HG03159 (cell line): Measurements from ENCODE around the gene MAD1L1.

Source experiments
- ATAC-seq: cut with Tn5 transposase; IDR thresholded peaks from one replicate; pipeline ENCODE4 v1.9.1; 2021; ENCODE audit warnings: mild to moderate bottlenecking, moderate library complexity; ENCODE audit not compliant: unreplicated experiment

MAD1L1 gene

GRCh38 chr7:2159176-2159520 lies 73.6 kb downstream of the MAD1L1 start:
- ATAC-seq: no peak

DNA sequence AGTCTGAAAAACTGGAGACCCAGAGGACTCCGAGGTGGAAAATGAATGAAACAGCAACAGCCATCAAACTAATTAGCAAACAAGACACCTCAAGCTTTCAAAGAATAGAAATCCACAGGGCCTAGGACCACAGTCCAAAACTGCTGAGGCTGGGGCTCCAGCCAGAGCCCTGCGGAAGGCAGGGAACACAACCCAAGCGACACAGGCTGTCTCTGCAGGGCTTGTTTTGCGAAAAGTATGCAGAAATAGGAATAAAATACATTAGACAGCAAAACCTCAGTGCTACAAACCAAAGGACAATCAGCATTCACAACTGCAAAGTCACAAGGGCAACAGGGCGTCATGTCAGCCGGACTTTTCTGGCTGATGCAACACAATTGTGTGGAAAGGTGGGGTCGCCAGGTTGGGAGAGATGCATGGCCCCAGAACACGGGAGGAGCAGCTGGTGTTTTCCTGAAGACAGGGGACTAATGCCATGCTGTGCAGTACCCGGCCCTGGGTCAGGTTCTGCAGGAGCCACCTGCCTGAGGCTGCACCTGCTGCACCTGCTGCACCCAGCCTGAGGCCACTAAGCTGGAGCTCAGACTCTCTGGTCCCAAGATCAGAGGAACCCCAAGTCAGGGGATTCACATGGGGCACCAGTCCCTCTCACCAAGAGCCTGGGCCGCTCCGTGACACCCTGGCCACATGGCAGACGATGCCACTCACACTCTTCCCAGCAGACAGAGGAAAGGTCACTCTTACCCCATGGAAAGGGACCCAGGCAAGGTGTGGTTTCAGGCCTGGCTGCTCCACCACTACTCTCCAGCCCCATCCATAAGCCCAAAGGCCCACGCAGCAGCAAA lies 74.2 kb downstream of the MAD1L1 start:
- ATAC-seq: no peak

DNA sequence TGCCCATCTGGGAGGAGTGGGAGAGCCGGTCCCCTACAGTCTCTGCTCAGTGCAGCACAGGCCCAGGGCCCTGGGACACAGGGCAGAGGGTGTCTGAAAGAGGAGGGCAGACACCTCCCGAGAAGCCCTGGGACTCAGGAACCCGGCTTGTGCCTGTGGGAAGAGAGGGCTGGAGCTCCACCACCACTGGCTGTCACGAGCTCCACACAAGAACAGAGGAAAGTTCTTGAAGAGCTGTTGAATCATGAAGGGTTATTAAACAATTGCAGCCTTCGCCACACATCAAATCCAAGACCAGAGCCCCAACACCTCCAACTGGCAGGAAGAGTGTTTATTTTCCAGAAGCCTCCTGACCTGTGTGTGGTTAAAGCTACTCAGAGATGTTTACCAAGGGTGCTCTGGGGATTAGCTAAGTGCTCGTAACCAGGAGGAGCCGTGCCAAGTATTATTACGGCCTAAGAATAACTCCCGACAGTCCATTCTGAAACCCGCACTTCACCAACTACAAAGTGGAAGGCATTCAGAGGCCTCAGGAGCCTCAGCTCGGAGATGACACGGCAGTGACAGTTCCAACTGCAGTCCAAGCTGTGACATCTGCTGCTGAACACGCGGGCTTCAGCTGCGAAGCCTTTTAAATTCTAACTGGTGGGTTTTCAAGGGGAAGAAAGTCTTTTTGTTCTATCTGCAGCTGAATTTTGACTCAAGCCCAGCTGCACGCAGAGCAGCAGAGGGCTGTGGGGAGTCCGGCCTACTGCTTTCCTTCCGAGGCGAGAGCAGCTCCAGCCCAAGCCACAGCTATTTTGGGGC lies 75.1 kb downstream of the MAD1L1 start:
- ATAC-seq: no peak

DNA sequence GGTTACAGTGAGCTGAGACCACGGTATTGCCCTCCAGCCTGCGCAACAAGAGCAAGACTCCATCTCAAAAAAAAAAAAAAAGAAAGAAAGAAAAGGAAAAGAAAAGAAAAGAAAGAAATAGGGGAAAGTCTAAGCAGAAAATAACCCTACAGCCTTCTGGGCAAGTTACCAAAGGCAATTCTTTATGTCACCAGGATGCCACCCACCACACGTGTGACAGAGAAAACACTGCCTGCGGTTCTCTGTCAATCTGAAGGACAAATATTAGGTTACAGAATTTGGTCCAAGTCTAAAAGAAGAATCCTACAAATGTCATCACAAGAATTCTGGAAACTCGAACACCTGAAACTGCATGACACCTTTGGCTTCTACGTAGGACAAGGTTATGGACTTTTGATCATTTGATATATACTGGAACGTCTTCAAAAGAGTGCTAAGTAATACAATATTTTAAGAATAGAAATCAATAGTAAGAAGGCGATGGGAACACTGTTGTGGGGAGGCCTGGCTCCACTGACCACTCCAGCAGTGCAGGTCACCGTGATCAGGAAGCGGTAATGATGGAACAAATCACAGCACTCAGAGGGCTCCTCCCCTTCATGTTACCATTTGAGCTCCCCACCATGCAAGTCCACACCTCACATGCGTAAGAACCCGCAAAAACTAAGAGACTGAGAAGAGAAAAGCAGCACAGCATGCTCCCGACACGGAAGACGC lies 75.8 kb downstream of the MAD1L1 start:
- ATAC-seq: no peak

DNA sequence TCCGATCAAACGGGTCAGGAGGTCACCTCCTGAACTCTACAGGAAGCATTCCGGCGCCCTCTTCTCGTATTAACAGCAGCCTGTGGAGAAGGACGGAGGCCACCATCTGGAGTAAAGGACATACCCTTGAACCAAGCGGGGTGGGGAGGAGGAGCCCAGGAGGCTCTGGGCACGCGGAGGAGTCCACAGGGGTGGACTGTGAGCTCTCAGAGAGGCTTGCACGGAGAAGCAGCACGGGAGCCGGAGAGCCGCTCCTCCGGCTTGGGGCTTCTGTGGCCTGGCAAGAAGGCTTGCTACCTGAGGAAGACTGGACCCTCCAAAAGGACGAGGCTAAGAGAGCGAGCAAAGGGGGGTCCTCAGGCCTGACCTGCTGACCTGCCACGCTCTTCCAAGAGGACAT lies 77.9 kb downstream of the MAD1L1 start:
- no peak for ATAC-seq

DNA sequence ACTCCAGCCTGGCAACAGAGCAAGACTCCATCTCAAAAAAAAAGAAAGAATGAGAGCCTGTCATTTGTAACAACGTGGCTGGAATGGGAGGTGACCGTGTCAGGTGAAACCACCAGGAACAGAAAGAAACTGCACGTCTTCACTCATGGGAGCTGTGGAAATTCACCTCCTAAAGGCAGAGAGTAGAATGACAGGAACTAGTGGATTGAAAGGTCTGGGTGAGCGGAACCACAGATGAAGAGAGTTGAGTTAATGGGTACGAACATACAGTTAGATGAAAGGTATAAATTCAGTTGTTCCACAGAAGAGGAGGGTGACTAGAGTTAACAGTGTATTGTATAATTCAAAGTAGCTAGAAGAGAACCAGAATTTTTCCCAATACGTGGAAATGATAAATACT lies 78.6 kb downstream of the MAD1L1 start:
- ATAC-seq: no peak

- no peak for ATAC-seq
Observed at GRCh38 chr7:2152646-2153045, 80.1 kb downstream of the MAD1L1 start.

DNA sequence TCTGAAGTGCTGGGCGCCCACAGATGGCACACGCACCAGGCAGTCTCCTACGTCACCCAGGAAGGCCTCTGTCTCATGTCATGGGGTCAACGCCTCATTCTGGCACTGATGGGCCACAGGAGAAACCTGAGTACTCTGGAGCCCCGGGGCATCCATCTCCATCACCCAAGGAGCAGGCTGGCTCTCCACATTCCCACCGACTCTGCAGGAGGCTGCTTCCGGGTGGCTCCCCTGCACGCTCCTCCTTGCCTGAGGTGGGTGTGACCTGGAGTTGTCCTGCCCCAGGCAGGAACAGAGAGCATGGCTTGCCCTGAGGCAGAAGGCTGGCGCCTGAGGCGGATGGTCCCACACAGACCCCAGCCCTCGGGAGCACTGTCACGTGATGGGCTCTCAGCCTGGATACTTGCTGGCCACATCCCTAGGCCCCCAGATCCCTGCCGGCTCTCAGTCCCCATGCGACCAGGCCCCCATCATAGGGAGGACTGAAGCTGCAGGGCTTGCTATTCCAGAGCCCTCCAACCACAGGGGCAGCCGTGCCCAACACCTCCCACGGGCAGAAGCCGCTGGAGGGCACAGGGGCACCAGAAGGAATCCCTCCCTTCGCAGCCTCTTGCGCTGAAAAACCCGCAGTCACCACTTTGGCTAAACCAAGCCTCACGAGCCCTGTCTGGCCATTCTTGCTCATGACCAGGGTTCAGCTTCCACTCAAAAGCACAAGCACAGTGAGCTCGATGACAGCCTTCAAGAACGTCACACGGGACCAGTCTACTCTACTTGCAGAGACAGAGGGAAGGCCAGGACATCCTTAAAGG lies 80.7 kb downstream of the MAD1L1 start:
- no peak for ATAC-seq

DNA sequence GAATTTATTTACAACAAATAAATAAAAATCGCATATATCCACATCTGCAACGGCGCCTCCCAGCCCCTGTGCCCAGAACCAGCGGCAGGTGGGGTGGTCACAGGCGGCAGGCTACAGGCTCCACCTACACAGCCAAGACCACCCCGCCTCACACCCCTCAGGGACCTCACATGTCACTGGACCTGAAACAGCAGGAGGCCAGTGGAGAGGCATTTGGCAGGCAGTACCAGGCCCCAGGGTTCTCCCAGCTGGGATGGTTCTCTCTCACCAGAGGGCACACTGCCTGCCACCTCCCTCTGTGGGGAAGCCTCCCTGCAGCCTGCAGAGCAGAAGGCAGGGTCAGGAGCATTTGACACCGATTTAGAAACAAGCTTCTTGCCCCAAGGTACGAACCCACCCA lies 81.5 kb downstream of the MAD1L1 start:
- ATAC-seq: no peak

GRCh38 chr7:2150445-2150815 lies 82.3 kb downstream of the MAD1L1 start:
- no peak for ATAC-seq

DNA sequence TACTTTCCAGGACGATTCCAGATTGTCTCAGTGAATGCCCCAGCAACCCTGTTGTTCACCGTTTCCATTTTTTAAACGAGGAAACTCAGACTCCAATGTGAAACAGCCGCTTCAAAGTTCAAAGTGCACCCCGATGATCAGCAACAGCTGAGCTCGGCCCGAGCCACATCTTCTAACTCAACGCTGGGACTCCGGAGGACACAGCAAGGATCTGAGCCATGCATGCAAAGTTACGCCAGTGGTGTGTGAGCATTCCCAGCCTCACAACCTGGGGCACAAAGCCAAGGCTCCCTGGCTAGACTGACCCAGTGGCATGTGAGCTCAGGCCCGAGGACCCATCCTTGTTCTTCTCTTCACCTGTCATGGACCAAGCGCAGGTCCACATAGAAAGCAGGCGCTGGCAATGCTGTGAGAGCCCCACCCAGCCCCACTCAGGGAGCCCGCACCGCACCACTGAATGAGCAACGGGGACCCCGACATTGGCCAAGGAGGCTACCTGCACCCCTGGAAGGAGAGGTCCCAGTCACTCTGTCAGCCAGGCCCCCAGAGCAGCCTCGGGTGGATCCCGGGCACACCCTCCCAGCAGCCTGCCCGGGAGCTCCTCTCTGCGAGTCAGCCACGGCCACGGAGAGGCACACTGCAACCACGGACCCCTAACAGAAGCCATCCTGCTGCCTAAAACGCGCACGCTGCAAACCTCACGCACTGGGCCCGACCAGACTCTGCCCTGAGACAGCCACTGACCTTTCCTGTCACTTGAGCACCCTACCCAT lies 82.9 kb downstream of the MAD1L1 start:
- no peak for ATAC-seq

GRCh38 chr7:2148814-2149213 lies 83.9 kb downstream of the MAD1L1 start:
- ATAC-seq: no peak

- no peak for ATAC-seq
Observed at GRCh38 chr7:2148189-2148588, 84.6 kb downstream of the MAD1L1 start.

DNA sequence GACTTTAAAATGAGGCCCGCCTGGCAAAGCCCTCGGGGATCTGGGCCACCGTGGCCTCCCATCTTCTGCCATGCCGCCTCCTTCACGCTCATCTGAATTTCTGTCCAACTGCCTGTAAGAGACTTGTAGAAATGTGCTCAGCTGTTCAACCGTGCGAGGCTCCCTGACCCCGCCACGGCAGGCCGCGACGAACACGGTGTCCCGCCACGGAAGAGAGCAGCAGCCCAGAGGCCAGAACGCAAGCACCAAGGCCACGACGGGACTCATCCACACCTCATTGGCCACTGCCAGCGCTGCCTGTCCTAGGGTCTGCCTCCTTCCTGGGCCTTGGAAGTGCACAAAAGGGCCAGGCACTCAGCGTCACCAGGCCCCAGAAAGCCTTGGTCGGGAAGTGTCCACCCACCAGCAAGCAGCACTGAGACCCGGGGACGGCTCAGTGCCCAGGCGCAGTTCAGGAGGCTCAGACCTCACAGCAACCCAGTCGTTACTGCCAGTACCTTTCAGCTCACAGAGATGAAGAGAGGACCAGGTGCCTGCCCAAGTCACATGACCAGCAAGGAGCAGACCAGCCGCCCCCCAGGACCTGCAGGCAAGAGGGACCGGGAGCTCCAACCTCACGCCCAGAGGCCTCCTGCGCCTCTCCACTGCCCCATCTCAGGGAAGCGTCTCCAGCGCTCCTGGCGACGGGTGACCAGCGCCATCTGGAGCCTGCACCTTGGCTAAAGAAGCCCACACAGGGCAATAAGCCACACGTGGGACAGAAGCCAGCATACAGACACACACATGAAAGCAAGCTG lies 85.9 kb downstream of the MAD1L1 start:
- ATAC-seq: no peak

DNA sequence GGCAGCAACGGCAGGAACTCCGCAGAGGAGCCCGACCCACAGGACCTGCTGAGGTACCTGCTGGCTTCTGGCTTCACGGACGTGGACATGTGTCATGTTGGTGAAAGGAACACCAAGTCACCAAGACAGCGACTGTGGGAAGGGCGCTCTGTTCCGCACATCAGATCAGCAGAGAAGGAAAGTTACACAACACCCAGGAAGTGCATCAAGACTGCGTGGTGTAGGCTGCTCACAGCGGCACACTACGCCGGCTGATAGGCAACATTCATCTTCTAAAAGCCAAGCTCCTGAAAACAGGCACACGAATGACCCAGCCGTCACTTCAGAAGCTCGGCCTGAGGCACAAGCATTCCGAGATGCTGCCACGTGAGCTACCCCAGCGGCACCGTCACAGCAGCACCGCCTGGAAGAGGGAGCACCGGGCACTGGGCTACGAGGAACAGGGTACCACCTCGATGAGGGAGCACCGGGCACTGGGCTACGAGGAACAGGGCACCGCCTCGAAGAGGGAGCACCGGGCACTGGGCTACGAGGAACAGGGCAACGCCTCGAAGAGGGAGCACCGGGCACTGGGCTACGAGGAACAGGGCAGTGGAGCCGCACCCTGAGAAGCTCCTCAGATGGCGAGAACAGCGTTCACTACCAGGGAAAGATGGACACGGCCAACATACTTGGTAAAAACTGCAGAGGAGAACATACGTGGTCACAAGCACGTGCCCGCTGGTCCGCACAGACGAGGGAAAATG lies 86.7 kb downstream of the MAD1L1 start:
- ATAC-seq: no peak

DNA sequence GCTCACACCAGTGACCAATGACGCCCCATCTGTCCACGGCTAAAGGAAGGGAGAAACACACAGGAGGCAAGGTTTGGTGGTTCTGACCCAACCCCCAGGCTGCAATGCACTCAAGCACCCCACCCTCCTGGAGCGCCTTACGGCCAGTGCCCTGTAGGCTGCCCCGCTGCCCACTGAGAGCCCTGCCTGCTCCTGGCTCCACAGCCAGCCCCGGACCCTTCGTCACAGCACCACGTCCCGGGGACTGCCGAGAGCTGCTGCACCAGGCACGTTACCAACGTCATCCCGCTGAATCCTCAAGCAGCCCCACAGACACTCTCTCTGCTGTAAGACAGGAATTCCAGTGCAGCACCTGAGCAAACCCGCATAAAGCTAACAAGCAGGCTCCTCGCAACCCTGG lies 87.8 kb downstream of the MAD1L1 start:
- no peak for ATAC-seq

GRCh38 chr7:2143981-2144595 lies 88.7 kb downstream of the MAD1L1 start:
- no peak for ATAC-seq

GRCh38 chr7:2143450-2143849 lies 89.3 kb downstream of the MAD1L1 start:
- no peak for ATAC-seq
